ENCODE data around the gene TUBA4B.

TUBA4B gene

GRCh38 chr2:219213486-219214071, 39.5 kb upstream of the TUBA4B start (continued):
- TF ChIP-seq HIC1 (tag by site-specific recombination; IDR thresholded peaks at IDR 0.05) (no peak), ZNF292 (tag by site-specific recombination; IDR thresholded peaks at IDR 0.05; ENCODE audit: borderline replicate concordance, low read depth) (no peak), ZNF529 (tag by site-specific recombination; IDR thresholded peaks at IDR 0.05; ENCODE audit: insufficient replicate concordance) (no peak), TCF7L2 (IDR thresholded peaks at IDR 0.05; ENCODE audit: borderline replicate concordance, low read depth, low read length) (no peak), ZBTB10 (tag by site-specific recombination; IDR thresholded peaks at IDR 0.05) (no peak), ZNF335 (tag by site-specific recombination; conservative IDR thresholded peaks at IDR 0.05) (no peak), HOXA7 (CRISPR knock-in tag; IDR thresholded peaks at IDR 0.05; ENCODE audit: borderline replicate concordance) (no peak), KLF17 (tag by site-specific recombination; IDR thresholded peaks at IDR 0.05) (no peak)

GRCh38 chr2:219214141-219214540, 38.9 kb upstream of the TUBA4B start:
- no peak overlapping the region for H3K27ac ChIP-seq (ENCODE audit: extremely low read depth, low read depth, low read length)
- TF ChIP-seq ZNF10 (tag by site-specific recombination; IDR thresholded peaks at IDR 0.05) (peak; percentile 32; the same call in 1 of the 2 replicates), GFI1B (tag by site-specific recombination; IDR thresholded peaks at IDR 0.05) (no peak)
- ChIA-PET CTCF (interaction anchor here (1.0 to 1.3 kb wide), 2 partner anchors 33 to 81 kb away, joined by 3 read pairs; no protein-coding TSS in a partner anchor), POLR2A (no interaction called here)
- H3K9me3 ChIP-seq (ENCODE audit: control insufficient read depth, insufficient read depth, low read depth, low read length): no peaks in the 10 kb centered on the region
- H3K4me1 ChIP-seq (ENCODE audit: control insufficient read depth, insufficient read depth, low read length): no peaks in the 10 kb centered on the region
- H3K4me3 ChIP-seq (ENCODE audit: low read depth, low read length): no peak overlapping the region
- H3K36me3 ChIP-seq (ENCODE audit: control insufficient read depth in 2 of 2, insufficient read depth in 1 of 2, low read length in 2 of 2): peaks cover 15 to 73% of the 10 kb centered on the region in 2 experiments; a peak in 2 of 3 replicates

GRCh38 chr2:219214786-219215185, 38.3 kb upstream of the TUBA4B start:
- Histone ChIP-seq H3K4me3 (ENCODE audit: low read depth, low read length) (no peak overlapping the region), H3K4me1 (ENCODE audit: control insufficient read depth, insufficient read depth, low read length) (no peaks in the 10 kb centered on the region), H3K9me3 (ENCODE audit: control insufficient read depth, insufficient read depth, low read depth, low read length) (no peaks in the 10 kb centered on the region), H3K36me3 (ENCODE audit: control insufficient read depth in 2 of 2, insufficient read depth in 1 of 2, low read length in 2 of 2) (peaks cover 15 to 72% of the 10 kb centered on the region in 2 experiments; a peak in 2 of 3 replicates), H3K27ac (ENCODE audit: extremely low read depth, low read depth, low read length) (no peak overlapping the region)
- ChIA-PET CTCF (interaction anchor here (1.0 to 1.3 kb wide), 2 partner anchors 34 to 81 kb away, joined by 3 read pairs; no protein-coding TSS in a partner anchor), POLR2A (no interaction called here)
- TF ChIP-seq EGR2 (tag by site-specific recombination; IDR thresholded peaks at IDR 0.05; ENCODE audit: low read depth) (no peak), ZNF155 (tag by site-specific recombination; IDR thresholded peaks at IDR 0.05) (no peak), ZNF530 (tag by site-specific recombination; IDR thresholded peaks at IDR 0.05; ENCODE audit: low read depth) (no peak), IKZF3 (tag by site-specific recombination; IDR thresholded peaks at IDR 0.05) (no peak), BCL11A (tag by site-specific recombination; IDR thresholded peaks at IDR 0.05; ENCODE audit: low read depth) (no peak), ZNF830 (tag by site-specific recombination; IDR thresholded peaks at IDR 0.05; ENCODE audit: low read depth) (no peak), ZNF24 (tag by site-specific recombination; IDR thresholded peaks at IDR 0.05) (no peak), ATF2 (tag by site-specific recombination; IDR thresholded peaks at IDR 0.05; ENCODE audit: low read depth) (no peak), ZNF571 (tag by site-specific recombination; IDR thresholded peaks at IDR 0.05) (no peak), ZBTB21 (tag by site-specific recombination; IDR thresholded peaks at IDR 0.05) (no peak), ZNF391 (tag by site-specific recombination; IDR thresholded peaks at IDR 0.05; ENCODE audit: borderline replicate concordance, low read depth) (no peak), ZNF529 (tag by site-specific recombination; IDR thresholded peaks at IDR 0.05; ENCODE audit: insufficient replicate concordance) (no peak), ZNF311 (tag by site-specific recombination; IDR thresholded peaks at IDR 0.05; ENCODE audit: borderline replicate concordance) (no peak), ZNF777 (tag by site-specific recombination; IDR thresholded peaks at IDR 0.05; ENCODE audit: borderline replicate concordance) (no peak), SALL2 (tag by site-specific recombination; IDR thresholded peaks at IDR 0.05; ENCODE audit: borderline replicate concordance) (no peak), ZBTB20 (tag by site-specific recombination; IDR thresholded peaks at IDR 0.05) (no peak), ZNF138 (tag by site-specific recombination; IDR thresholded peaks at IDR 0.05; ENCODE audit: borderline replicate concordance) (no peak), ZNF843 (tag by site-specific recombination; IDR thresholded peaks at IDR 0.05) (no peak)

Measured in HEK293 (cell line).